Measurements from ENCODE around the gene ABCG1. TPM values are rescaled to one million over a fixed set of nuclear protein-coding genes. Genes with fewer than 3 reads are reported as not detected.
"Not testable (repeated sequence)": the region's sequence is repeated elsewhere in the genome, so short reads cannot be mapped to it uniquely, and the experiment has no call there.

Gene ABCG1
- polyA plus RNA-seq, 10 donors, result 5.1 to 10.0 (median 7.8) TPM

DNA sequence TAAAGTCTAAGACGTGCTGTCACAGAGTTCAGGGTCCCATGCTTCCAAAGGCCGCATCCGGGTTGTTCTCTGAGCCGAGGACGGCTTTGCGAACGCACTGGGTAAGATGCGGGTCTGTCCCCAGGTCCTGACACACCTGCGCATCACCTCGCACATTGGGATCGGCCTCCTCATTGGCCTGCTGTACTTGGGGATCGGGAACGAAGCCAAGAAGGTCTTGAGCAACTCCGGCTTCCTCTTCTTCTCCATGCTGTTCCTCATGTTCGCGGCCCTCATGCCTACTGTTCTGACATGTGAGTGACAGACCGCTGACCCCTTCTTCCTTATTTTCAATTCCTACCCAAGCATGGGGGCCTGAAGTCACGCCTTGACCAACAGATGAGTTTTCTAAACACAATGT lies 71.0 kb downstream of the ABCG1 start:
- peak in 1 of 3 donors; percentile 51 for DNase-seq

DNA sequence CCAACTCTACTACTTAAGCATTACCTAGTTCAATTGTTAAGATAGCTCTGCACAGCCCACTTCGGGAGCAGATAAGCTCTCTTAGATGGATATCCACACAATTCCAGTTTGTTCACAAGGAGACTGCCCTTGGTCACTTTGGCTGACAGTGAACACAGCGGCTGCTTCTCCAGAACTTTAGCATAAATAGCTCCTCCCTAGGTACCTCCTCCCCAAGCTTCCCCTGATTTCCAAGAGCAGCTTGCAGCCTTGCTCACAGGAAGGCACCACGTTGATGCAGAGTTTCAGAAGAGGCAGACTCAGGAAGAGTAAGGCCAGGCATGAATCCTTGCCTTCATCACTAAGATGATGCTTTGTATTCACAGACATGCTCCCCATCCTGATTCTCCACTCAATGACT lies 71.6 kb downstream of the ABCG1 start:
- DNase-seq, result no peak

GRCh38 chr21:42291003-42291750 lies 72.2 kb downstream of the ABCG1 start:
- DNase-seq, result no peak

GRCh38 chr21:42291751-42292562 lies 73.0 kb downstream of the ABCG1 start:
- no peak for DNase-seq

DNA sequence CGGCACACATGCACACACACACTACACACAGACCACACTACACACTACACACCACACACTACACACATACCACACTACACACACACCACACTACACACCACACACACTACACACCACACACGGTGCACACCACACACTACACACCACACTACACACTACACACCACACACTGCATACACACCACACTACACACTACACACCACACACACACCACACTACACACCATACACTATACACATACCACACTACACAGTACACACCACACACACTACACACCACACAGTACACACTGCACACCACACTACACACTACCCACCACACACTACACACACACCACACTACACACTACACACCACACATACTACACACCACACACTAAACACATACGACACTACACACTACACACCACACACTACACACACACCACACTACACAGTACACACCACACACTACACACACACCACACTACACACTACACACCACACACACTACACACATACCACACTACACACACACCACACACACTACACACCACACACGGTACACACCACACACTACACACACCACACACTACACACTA lies 73.7 kb downstream of the ABCG1 start:
- not testable (repeated sequence) for DNase-seq

GRCh38 chr21:42293649-42294272 lies 74.8 kb downstream of the ABCG1 start:
- DNase-seq, result no peak

GRCh38 chr21:42294273-42294880 lies 75.4 kb downstream of the ABCG1 start:
- DNase-seq, result no peak

- DNase-seq, result no peak
Observed at GRCh38 chr21:42295845-42296244, 76.9 kb downstream of the ABCG1 start.

DNA sequence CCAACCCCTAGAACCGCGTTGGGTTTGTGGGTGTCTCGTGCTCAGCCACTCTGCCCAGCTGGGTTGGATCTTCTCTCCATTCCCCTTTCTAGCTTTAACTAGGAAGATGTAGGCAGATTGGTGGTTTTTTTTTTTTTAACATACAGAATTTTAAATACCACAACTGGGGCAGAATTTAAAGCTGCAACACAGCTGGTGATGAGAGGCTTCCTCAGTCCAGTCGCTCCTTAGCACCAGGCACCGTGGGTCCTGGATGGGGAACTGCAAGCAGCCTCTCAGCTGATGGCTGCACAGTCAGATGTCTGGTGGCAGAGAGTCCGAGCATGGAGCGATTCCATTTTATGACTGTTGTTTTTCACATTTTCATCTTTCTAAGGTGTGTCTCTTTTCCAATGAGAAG lies 77.6 kb downstream of the ABCG1 start:
- no peak for DNase-seq

- DNase-seq, result no peak
Observed at GRCh38 chr21:42297377-42297776, 78.4 kb downstream of the ABCG1 start.

DNA sequence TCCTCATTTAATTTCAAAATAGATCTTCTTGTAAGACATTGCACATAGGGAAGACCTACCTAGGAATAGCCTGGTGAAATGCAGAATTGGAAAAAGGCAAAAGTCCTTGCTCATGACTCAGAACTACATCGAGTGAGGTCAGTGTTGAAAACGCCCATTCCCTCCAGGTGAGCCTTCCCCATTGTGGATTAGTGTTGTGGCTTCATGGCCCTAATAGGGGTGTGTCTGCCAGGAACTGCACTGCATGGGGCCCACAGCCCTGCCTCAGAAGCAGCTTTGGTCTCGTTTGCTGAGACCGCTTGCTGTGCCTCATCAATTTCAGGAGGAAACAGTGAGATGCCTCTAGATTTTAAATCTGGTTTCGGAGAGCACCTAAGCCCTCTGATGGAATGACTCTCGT lies 79.3 kb downstream of the ABCG1 start:
- DNase-seq, result no peak

GRCh38 chr21:42298657-42299056 lies 79.7 kb downstream of the ABCG1 start:
- no peak for DNase-seq

DNA sequence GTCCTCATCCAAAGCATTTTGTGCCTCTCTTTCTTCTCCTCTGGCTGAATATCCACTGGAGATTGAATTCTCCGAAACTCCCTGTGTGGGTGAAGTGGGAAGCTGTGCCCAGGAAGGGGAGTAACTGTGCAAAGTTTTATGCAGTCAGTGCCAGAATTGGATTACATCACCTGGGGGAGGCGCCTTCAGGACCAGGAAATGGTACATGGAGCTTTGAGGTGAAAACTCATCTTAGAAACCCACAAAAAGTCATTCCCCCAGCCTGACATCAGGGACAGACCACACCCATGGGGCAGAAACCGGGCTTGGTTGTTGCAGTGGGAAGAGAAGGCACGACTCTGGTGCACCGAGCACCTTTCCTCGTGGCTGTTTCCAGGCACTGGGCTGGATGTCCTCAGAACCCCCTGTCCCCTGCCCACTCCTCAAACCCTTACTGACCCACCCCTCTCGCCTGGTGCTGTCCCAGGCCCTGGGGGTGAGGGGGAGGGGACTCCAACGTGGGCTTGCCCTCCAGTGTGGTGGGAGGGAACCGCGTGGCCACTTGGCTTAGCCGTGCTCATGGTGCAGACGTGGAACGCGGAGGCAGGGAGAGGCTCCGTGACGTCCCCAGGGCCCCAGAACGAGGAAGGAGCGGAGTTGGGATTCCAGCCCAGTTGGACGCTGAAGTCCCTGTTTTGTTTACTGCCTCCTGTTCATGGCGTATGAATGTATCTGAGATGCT lies 80.5 kb downstream of the ABCG1 start:
- DNase-seq, result peak in 1 of 3 donors; percentile 46

DNA sequence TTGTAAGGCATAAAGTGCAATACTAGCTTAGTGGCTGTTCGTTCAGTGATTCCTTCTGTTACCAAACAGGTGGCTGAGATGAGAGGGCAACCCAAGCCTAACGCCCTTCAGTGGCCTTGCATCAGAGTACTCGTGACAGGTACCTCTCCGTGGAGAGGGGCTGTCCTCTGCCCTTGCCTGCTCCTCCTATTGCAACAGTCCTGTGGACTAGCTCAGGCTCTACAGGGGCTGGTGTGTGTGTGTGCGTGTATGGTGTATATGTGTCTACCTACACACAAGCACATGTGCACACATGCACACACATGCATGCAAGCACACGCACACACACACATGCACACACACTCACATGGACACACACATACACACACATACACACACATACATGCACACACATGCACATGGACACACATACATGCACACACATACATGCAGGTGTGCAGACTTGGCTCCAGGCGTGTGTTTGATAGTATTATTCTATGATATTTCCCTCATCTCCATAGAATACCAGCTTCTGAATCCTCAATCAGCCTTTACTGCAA lies 81.2 kb downstream of the ABCG1 start:
- DNase-seq, result no peak

- no peak for DNase-seq
Observed at GRCh38 chr21:42300956-42301355, 82.0 kb downstream of the ABCG1 start.

DNA sequence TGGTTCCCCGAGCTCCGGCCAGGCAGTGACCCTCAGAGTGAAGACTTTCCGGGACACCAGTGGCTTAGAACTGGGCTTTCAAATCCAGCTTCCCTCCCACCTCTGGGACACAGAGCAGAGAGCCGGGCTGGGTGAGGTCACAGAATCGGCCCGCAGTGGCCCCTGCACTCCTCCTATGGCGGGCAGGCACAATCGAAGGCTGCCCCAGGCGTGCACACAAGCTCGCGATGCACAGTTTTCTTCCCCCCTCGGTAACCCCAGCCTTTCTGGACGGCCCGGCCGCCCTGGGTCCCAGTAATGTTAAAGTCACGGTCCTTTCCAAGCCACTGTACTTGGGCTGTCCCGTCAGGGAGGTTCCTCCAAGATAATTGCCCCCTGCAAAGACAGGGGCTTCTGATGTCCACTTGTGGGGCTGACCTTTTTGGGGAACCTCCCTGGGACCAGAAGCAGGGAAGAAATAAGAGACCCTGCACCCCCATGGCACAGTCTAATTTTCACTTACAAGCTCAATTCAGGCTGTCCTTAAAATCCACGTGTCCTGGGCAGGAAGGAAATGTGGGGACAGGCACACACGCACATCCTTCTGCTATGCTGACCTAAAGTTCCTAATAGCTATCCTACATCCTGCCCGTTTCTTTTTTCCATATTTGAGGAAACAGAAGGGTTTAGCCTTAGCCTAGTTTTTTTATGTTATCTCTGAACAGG lies 82.6 kb downstream of the ABCG1 start:
- peak in 1 of 3 donors; percentile 45 for DNase-seq

DNA sequence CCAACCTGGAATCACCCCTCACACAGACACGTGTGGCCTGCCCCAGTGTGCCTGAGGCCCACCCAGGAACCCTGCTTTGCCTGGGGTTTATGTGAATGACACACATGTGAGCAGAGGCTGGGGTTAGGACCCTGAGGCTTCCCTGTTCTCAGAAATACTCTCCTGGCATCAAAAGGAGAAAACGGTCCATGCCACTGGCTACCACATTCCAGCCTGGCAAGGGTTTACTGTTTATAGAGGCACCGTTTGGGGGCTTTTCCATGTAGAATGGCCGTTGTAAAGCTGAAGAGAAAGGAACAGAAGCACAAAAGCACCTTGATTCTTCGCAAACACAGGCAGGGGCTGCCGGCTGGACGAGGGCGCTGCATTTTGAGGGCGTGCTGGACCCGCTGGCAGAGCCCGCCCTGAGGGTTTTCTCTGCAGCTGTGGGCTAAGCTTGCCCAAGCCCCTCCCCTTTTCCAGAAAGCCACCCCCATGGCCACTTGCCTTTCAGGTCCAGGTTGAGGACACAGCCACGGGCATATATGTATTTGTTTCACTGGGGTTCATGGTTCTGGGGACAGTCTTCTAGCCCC lies 83.2 kb downstream of the ABCG1 start:
- DNase-seq, result no peak

GRCh38 chr21:42302794-42303193 lies 83.9 kb downstream of the ABCG1 start:
- no peak for DNase-seq

- no peak for DNase-seq
Observed at GRCh38 chr21:42303443-42303842, 84.5 kb downstream of the ABCG1 start.

Data from muscle of back (tissue), 11 donors.